Brain microvascular endothelial cell (primary cell): ENCODE data around the gene TCHHL1.
A peak's percentile ranks its signal among the peaks of the same experiment; 100 is the strongest.

Experiments
- DNase-seq: peaks from one replicate; pipeline ENCODE4 v3.0.0-alpha.2; 2020
- H3K27ac ChIP-seq: fragments of 250-450 bp; sonication (Bioruptor Pico); 2 replicates; pipeline ENCODE4 v1.5.1; 2020; ENCODE audit warnings: mild to moderate bottlenecking, moderate library complexity
- H3K27me3 ChIP-seq: fragments of 250-450 bp; sonication (Bioruptor Pico); replicated peaks from 2 replicates; pipeline ENCODE4 v1.5.1; 2020; ENCODE audit warnings: mild to moderate bottlenecking
- H3K36me3 ChIP-seq: fragments of 250-450 bp; sonication (Bioruptor Pico); replicated peaks from 2 replicates; pipeline ENCODE4 v1.5.1; 2020; ENCODE audit warnings: mild to moderate bottlenecking
- H3K4me3 ChIP-seq: 2 replicates; pipeline ENCODE4 v1.5.1; 2011; ENCODE audit warnings: low read depth, mild to moderate bottlenecking, control low read depth, low read length, moderate library complexity
- CTCF ChIP-seq: IDR thresholded peaks from 2 replicates; pipeline ENCODE4 v1.5.1; 2011; ENCODE audit warnings: low read depth, mild to moderate bottlenecking, moderate library complexity, low read length, control low read depth, inconsistent platforms; ENCODE audit errors: missing control alignments
- in situ Hi-C: cut with HindIII; loops from 2 replicates; pipeline ENCODE4 v1.10.0; 2017; ENCODE audit warnings: low sequenced_read_pairs, low pct_ligation_motif_present

The TCHHL1 gene

GRCh38 chr1:152035539-152036266, 53.2 kb downstream of the TCHHL1 start:
- TF ChIP-seq CTCF = no peak
- Histone ChIP-seq H3K4me3 (peak overlapping the region; percentile 97), H3K27me3 (peaks cover 4% of the 10 kb centered on the region), H3K27ac (peak overlapping the region; percentile 91), H3K36me3 (peaks cover 44% of the 10 kb centered on the region)
- DNase-seq = no peak
- in situ Hi-C loops = no loop called here

- peak overlapping the region; percentile 97 for H3K4me3 ChIP-seq
- TF ChIP-seq CTCF = peak; percentile 87
- peak overlapping the region; percentile 91 for H3K27ac ChIP-seq
- peaks cover 46% of the 10 kb centered on the region for H3K36me3 ChIP-seq
- no peaks in the 10 kb centered on the region for H3K27me3 ChIP-seq
- in situ Hi-C loops = no loop called here
- DNase-seq = peak; percentile 54
Observed at GRCh38 chr1:152034654-152035538, 54.0 kb downstream of the TCHHL1 start.

GRCh38 chr1:152034324-152034653, 54.6 kb downstream of the TCHHL1 start:
- in situ Hi-C loops = no loop called here
- TF ChIP-seq CTCF = no peak
- H3K36me3 ChIP-seq = peaks cover 46% of the 10 kb centered on the region
- H3K27me3 ChIP-seq = no peaks in the 10 kb centered on the region
- DNase-seq = no peak
- peak overlapping the region; percentile 97 for H3K4me3 ChIP-seq
- H3K27ac ChIP-seq = peak overlapping the region; percentile 91
